GM10248 (cell line): ENCODE results near the gene LRRC4C.

ENCODE experiments used
- CTCF ChIA-PET: fragments of 300-600 bp; sonication (Branson Sonifier 250); formaldehyde crosslinking; extraction: SDS; loops from one replicate; lab custom pipeline; 2021; ENCODE audit warnings: antibody characterized with exemption; lab: Yijun Ruan, JAX
- POLR2A ChIA-PET: fragments of 350-650 bp; sonication (Branson Sonifier 250); formaldehyde crosslinking; extraction: SDS; loops from one replicate; lab custom pipeline; 2020; ENCODE audit warnings: antibody characterized with exemption; lab: Yijun Ruan, JAX
- DNase-seq: peaks from one replicate; pipeline ENCODE4 v3.0.0; 2012; ENCODE audit errors: extremely low spot score
- CTCF ChIP-seq: IDR thresholded peaks from 2 replicates; pipeline ENCODE4 v1.5.1; 2012; ENCODE audit warnings: mild to moderate bottlenecking, low read depth; ENCODE audit errors: extremely low read depth, missing control alignments, control extremely low read depth

Gene LRRC4C

DNA sequence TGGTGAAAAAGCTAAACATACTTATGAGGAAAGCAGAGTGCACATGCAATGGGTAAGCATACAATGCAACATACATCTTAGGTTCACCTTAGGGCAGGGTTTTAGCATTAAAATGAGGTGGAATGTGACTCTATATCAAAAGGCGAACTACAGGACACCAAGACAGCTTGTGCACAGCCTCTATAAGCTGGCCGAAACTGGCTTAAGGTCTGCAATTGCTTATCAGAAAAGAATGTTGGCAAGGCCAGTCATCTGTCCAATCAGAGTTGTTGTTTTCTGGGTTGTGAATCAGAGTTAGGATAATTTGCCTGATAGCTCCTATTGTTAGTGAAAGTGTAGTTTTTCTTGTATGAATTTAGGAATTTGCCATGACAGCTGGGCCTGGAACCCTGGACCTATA is 76.5 kb downstream of the LRRC4C start:
- ChIA-PET CTCF (interaction anchor here (1.4 kb wide), 1 partner anchor 12 kb away, joined by 3 read pairs; no protein-coding TSS in a partner anchor), POLR2A (no interaction called here)
- no peak for DNase-seq
- TF ChIP-seq CTCF = no peak

DNA sequence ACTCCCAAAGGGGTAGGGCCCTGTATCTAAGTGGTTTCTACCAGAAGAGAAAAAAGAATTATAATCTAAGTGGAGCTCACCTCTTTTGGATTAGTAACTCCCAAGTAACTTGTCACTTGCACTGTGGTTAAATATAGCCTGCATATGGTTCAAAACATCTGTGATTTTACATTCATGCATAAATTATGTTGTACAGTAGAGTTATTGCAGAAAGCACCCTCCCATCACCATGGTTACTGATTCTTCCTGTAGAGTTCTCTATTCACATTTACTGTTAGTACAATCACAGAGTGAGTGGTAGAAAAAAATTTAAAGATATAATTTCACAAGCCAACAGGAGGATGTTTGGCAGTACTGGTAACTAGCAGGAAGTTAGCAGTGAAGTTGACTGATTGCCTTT is 80.4 kb downstream of the LRRC4C start:
- TF ChIP-seq CTCF = no peak
- ChIA-PET POLR2A (no interaction called here), CTCF (no interaction called here)
- no peak for DNase-seq

- ChIA-PET CTCF (interaction anchor here (0.7 kb wide), 1 partner anchor 163 kb away, joined by 3 read pairs; no protein-coding TSS in a partner anchor), POLR2A (no interaction called here)
- DNase-seq = no peak
- no peak for TF ChIP-seq CTCF
Observed at GRCh38 chr11:41377709-41378394, 81.6 kb downstream of the LRRC4C start.

DNA sequence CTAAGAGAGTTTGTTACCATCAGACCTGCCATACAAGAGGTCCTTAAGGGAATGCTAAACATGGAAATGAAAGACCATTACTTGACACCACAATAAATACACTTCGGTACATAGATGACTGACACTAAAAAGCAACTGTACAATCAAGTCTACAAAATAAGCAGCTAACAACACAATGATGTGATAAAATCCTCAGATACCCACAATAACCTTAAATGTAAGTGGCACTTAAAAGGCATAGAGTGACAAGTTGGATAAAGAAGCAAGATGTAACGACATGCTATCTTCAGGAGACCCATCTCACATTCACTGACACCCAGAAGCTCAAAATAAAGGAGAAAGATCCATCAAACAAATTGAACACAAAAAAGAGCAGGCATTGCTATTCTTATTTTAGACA is 107.6 kb downstream of the LRRC4C start:
- no peak for TF ChIP-seq CTCF
- ChIA-PET POLR2A (no interaction called here), CTCF (no interaction called here)
- no peak for DNase-seq

DNA sequence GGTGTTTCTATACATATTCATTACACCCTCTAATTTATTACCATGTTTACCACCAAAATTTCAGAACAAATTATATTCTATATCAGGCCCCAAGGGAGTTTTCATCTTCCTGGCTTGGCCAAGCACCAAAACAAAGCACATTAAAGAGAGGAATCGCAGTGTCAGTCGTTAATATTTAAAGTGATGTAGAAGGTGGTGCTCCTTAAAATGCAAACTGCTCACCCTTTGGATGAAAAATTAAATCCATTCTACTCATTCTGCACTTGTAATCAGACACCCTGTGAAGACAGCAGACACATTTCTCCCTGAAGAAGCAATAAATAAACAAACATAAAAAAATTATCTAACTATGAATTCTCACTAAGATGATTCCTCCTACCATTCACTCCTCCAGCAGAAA is 113.4 kb downstream of the LRRC4C start:
- DNase-seq = no peak
- no peak for TF ChIP-seq CTCF
- POLR2A ChIA-PET = no interaction called here
- CTCF ChIA-PET = no interaction called here

DNA sequence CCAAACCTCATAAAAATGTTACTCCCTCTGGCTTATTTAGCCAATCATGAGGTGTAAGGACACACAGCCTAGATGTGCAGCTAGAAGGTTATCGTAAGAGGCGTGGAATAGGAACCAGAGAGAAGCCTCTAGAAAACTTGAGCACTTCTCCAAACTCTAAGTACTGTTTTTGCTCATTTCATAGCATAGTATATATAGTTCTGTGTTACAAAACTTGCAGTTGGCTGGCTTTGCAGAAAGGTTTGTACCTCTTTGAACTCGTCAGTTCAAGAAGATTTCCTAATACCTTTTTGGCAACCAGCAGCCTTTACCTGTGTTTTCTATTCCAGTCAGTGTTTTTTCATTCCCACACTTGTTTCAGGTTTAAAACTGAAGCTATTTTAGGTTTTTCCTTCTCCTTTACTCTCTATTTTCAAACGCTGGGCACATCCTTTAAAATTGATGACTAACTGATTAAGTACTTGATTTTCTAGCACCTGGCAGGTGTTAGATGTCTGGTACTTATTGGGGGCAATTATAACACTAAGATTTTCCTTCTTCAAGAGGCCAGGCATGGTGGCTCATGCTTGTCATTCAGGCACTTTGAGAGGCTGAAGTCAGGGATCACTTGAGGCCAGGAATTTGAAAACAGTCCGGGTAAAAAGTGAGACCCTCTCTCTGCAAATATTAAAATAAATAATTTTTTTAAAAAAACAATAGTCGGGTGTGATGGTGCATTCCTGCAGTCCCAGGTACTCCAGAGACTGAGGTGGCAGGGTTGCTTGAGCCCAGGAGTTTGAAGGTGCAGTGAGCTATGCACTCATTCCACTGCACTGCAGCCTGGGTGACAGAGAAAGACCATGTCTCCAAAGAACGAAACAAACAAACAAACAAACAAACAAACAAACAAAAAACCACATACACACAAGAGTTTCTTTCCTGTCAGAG is 125.2 kb downstream of the LRRC4C start:
- POLR2A ChIA-PET = no interaction called here
- CTCF ChIA-PET = no interaction called here
- no peak for TF ChIP-seq CTCF
- DNase-seq = no peak
